HG02571 (cell line): ENCODE measurements around the gene NUP50.

Experiments
- ATAC-seq: cut with Tn5 transposase; IDR thresholded peaks from one replicate; pipeline ENCODE4 v1.9.1; 2021; ENCODE audit warnings: mild to moderate bottlenecking, moderate library complexity; ENCODE audit not compliant: unreplicated experiment

The NUP50 gene

GRCh38 chr22:45163451-45164269 lies at the start of gene NUP50:
Gene NUP50 (plus strand): TSS chr22:45163925. CDS start chr22:45168178, 4,253 bp downstream.
- ATAC-seq, result peak; percentile 69

- no peak for ATAC-seq
Measured at GRCh38 chr22:45120440-45120839, 43.3 kb upstream of the NUP50 start.

- ATAC-seq, result no peak
Measured at GRCh38 chr22:45120931-45121330, 42.8 kb upstream of the NUP50 start.

GRCh38 chr22:45124176-45124847 lies 39.4 kb upstream of the NUP50 start:
- no peak for ATAC-seq

- no peak for ATAC-seq
Measured at GRCh38 chr22:45125188-45125587, 38.5 kb upstream of the NUP50 start.

- ATAC-seq, result no peak
Measured at GRCh38 chr22:45127866-45128265, 35.9 kb upstream of the NUP50 start.

- no peak for ATAC-seq
Measured at GRCh38 chr22:45129703-45130524, 33.8 kb upstream of the NUP50 start.

- ATAC-seq, result no peak
Measured at GRCh38 chr22:45130891-45131290, 32.8 kb upstream of the NUP50 start.

- ATAC-seq, result no peak
Measured at GRCh38 chr22:45131749-45132148, 32.0 kb upstream of the NUP50 start.

GRCh38 chr22:45134313-45134712 lies 29.4 kb upstream of the NUP50 start:
- ATAC-seq, result no peak

GRCh38 chr22:45136594-45136993 lies 27.1 kb upstream of the NUP50 start:
- ATAC-seq, result no peak

GRCh38 chr22:45139693-45140092 lies 24.0 kb upstream of the NUP50 start:
- ATAC-seq, result no peak

GRCh38 chr22:45142376-45142775 lies 21.3 kb upstream of the NUP50 start:
- no peak for ATAC-seq

- ATAC-seq, result no peak
Measured at GRCh38 chr22:45144916-45145315, 18.8 kb upstream of the NUP50 start.

GRCh38 chr22:45149671-45150070 lies 14.1 kb upstream of the NUP50 start:
- no peak for ATAC-seq

GRCh38 chr22:45150139-45150538 lies 13.6 kb upstream of the NUP50 start:
- ATAC-seq, result no peak

- ATAC-seq, result no peak
Measured at GRCh38 chr22:45151503-45151902, 12.2 kb upstream of the NUP50 start.

GRCh38 chr22:45154383-45154782 lies 9.3 kb upstream of the NUP50 start:
- no peak for ATAC-seq

- no peak for ATAC-seq
Measured at GRCh38 chr22:45155050-45155840, 8.5 kb upstream of the NUP50 start.

GRCh38 chr22:45157907-45158306 lies 5.8 kb upstream of the NUP50 start:
- no peak for ATAC-seq
